IPS-11a (cell line): ENCODE results near the gene UNC5CL.
A peak's percentile ranks its signal among the peaks of the same experiment; 100 is the strongest.

Experiments
- H3K4me3 ChIP-seq: one replicate; pipeline ENCODE4 v1.5.1; 2013; ENCODE audit warnings: low read depth, low read length, control low read depth

The UNC5CL gene, protein sequence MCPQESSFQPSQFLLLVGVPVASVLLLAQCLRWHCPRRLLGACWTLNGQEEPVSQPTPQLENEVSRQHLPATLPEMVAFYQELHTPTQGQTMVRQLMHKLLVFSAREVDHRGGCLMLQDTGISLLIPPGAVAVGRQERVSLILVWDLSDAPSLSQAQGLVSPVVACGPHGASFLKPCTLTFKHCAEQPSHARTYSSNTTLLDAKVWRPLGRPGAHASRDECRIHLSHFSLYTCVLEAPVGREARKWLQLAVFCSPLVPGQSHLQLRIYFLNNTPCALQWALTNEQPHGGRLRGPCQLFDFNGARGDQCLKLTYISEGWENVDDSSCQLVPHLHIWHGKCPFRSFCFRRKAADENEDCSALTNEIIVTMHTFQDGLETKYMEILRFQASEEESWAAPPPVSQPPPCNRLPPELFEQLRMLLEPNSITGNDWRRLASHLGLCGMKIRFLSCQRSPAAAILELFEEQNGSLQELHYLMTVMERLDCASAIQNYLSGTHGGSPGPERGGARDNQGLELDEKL

DNA sequence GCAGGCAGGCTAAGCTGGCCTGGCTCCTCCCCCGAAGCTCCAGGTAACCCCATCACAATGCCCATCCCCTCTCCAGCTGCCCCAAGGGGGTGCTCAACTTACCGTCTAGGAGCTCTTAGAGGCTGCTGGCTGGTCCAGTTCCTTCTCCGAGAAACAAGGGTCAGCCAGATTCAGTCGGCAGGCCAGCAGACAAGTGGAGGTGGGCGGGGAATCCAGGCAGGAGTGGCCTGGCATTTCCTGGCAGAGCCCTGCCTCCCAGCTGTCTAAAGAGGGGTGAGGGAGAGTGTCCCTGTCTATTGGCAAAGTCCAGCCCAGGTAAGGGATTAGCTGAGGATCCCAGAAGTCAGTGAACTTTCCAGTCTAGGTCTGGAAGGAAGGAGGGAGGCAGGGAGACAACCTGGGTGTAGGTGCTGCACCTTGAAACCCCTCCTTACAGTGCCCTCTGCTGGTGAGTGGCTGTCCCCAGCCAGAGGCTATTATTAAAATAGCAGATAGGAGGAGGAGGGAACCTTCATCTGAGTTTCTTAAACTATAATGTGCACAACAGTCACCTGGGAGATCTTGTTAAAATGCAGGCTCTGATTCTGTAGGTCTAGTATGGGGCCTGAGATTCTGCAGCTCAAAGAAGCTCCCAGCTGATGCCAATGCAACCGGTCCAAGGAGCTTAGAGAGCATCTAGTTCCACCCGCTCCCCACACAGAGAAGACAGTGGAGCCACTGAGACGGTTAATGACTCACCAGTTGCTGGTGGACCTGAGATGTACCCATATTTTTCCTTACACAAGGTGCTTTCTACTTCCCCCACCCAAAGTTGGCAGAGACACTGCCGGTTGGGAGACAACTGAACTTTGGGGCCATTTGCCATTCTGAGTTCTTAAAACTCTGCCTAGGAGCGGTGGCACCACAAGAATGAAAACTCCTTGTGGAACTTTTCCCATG lies at the start of gene UNC5CL:
Gene UNC5CL, minus strand, starts transcription at position 162 of the 939 bp plus-strand sequence. CDS start 4,147 bp downstream, outside the sequence.
- no peak within 1 kb of the TSS for H3K4me3 ChIP-seq

DNA sequence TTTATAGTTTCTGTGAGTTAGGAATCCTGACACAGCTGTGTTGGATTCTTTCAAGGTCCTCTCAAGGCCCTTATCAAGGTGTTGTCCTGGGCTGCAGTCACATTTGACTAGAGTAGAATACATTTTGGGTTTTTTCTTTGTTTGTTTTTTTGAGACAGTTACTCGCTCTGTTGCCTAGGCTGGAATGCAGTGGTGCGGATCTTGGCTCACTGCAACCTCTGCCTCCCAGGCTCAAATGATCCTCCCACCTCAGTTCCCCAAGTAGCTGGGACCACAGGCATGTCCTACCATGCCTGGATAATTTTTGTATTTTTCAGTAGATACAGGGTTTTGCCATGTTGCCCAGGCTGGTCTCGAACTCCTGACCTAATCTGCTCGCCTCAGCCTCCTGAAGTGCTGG lies 49.4 kb upstream of the UNC5CL start:
- no peak overlapping the region for H3K4me3 ChIP-seq

DNA sequence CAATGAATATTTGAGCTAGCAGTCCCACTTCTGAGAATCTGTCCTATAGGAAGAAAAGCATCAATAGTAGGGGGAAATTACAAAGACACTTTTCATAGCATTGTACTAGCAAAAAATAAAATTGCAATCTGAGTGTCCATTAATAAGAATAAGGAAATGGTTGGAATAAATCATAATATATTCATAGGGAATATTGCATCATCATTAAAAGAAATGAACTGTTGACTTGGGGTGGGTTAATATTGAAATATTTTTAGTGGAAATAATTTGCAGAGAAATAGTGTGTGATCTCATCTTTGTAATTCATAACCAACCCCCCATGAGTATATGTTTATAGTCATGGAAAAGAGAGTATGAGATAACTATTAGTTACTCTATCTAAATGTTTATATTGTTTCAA lies 46.2 kb upstream of the UNC5CL start:
- H3K4me3 ChIP-seq: no peak overlapping the region

DNA sequence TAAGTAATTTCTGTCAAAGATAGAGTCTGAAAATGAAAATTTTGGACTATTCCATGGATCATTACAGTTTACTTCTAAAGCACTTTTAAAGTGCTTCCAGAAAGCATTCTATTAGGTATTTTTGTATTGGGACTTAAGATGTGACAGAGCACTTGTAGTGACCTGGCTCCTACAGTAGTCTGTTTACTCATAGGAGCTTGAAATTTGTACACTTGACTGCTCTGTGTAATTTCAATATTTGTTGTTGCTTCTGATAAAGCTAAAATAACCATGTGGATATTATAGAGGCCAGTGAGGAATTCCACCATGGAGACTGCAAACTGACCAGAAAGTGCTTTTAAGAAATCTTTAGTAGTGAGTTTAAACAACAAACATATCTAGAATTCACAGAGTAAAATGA lies 44.1 kb upstream of the UNC5CL start:
- H3K4me3 ChIP-seq: no peak overlapping the region

DNA sequence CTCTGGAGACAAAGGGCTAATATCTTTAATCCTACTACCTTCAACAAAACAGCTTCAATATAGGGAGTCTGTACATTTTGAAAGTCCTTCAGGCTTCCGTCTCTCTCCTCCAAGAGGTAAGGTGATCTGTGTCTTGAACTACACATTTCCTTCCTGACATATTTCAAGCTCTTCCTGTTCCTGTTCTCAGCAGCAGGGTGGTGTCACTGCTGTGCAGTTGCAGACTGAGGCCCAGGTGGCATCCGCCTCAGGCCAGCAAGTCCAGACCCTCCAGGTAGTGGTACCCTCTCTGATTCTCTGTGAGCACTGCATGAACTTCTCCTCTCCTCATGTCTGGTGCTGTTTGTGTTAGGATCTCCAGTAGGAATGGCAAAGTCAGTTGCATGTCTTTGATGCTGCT lies 41.6 kb upstream of the UNC5CL start:
- no peak overlapping the region for H3K4me3 ChIP-seq

DNA sequence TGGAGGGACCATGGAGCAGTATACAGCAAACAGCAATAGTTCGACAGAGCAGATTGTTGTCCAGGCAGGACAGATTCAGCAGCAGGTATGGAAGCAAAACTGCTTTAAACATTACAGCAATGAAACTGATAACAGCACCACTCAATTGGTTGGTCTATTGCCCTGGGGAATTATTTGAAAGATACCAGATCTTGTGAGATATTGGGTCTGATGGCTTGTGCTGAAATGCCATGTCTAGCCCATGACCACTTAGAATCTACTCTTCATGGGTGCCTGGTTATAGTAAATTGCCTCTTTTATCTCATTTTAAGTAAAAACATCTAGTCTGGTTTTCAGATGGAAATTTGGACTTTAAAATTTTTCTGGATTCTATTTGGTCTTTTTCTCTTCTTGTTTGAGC lies 40.1 kb upstream of the UNC5CL start:
- no peak overlapping the region for H3K4me3 ChIP-seq

DNA sequence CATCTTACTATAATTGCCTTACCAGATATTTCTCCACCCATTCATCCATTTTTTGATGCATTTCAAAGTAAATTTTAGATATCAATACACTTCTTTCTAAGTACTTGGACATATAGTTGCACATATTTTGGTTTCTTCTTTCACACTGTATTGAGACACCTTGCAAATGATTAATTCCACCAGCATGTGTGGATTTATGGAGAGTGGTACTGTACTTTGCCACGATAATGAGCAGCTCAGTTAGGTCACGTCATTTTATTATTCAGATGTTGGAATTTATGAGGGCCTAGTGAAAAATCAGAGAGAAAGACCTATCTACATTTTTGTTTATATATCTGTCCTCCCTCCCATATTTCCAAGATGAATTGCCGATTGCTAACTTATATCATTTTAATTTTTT lies 39.1 kb upstream of the UNC5CL start:
- no peak overlapping the region for H3K4me3 ChIP-seq

DNA sequence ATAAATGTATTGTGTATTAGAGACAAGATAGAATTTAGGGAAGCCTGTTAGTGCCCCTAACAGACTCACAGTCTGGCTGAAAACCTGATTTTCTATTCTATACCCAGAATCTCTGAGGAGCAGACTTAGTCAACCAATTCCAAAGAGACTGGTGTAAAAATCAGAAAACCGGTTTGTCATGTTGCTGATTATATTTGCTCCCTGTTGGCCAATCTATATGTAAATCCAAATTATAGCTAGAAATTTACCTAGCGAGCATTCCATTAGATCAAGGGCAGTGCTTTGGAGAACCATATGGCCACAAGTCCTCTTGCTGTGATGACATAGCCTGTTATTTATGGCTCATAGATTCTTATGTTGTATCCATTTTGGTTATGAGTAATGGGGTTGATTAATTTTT lies 38.5 kb upstream of the UNC5CL start:
- no peak overlapping the region for H3K4me3 ChIP-seq

DNA sequence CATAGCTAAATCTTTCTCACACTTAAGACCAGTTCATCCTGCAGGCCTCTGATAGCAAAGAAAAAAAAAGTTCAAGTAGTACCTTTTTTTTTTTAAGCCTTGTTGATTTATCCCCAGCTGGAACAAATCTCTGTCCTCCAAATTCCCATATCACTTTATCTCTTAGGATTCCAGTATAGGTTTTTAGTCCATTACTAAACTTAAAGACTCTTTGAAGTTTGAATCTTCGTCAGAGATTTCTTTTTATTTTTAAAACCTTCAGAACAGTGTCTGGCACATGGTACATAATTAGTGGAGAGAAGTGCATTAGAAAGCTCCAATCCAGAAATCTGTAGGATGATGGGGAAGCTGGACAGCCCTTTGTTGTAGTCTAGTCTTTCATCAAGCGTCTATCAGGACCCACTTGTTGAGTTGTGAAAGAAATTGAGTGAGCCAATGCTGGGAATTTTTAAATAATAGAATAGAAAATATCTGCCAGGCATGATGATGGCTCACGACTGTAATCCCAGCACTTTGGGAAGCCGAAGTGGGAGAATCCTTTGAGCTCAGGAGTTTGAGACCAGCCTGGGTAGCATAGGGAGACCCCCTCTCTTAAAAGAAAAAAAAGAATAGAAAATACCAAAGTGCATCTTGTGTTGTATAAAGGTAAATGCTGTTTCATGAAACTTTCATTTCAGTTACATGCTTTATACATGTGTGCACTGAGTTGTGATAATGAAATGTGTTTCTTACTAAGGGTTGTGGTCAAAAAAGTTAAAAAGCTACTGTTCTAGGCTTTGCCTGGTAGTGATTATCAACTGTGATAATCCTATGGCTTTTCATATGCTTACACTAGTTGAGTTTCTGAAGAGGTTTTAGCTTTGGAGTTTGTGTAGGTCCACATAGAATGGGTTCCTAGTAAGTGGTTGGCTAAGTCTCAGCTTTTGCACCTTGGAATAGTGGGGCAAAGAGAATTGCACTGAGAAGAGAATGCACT lies 36.9 kb upstream of the UNC5CL start:
- no peak overlapping the region for H3K4me3 ChIP-seq

DNA sequence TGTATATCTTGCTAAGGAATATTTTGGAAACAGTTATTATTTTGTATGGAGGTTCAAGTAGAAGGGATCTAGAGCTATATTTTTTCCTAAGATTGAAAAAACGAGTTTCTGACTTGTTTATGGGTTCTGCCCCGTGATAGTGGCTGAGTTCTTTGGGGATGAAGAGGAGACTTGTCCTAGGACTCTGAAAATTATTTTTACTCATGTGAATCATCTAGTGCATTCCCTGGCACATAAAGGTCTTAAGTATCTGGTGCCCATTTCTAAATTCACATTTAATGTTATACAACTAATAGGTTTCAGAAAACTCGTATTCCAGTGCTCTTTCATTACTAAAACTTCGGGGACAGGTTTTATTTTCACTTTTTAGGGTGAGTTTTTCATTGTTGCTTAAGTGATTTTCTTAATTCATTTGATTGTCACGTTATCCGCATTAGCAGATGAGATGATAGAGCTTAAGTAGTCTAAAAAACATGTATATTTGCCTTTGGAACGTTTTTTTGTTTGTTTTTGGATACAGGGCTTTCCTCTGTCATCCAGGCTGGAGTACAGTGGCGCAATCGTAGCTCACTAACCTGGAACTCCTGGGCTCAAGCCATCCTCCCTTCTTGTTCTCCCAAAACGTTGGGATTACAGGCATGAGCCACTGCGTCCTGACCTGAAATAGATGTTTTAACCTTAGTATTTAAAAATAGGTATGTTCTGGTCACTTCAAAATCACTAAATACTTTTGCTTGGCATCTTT lies 35.8 kb upstream of the UNC5CL start:
- no peak overlapping the region for H3K4me3 ChIP-seq

DNA sequence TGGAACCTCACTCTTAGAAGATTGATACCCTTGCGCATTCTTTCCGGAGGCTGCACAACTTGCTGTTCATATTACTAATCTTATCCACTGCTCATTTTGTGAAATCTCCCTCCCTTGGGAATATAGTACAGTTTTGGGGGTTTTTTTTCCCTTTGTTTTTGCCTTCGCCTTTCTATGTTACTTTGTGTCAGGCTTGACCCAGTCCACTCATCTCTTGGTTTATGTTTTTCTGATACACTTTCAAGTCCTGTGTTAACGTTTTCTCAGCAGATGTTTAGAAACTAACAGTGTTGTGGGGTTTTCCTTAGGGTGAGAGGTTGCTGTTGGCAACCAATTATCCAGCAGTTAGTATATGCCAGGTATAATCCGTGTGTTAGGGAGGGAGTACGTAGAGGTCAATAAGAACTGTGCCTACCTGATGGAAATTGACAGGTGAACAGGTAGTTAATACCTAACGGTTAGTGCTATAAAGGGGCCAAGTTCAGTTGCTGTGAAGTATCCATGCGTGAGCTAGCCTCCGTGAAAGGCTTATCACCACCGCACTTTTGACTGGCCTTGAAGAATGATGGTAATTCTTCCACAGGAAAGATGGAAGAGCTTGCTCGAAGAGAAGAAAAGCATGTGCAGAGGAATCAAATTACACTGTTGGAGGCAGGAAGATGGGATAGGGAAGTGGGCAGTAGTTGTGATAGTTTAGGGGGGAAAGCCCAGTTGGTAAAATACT lies 35.1 kb upstream of the UNC5CL start:
- H3K4me3 ChIP-seq: peak overlapping the region; percentile 90

DNA sequence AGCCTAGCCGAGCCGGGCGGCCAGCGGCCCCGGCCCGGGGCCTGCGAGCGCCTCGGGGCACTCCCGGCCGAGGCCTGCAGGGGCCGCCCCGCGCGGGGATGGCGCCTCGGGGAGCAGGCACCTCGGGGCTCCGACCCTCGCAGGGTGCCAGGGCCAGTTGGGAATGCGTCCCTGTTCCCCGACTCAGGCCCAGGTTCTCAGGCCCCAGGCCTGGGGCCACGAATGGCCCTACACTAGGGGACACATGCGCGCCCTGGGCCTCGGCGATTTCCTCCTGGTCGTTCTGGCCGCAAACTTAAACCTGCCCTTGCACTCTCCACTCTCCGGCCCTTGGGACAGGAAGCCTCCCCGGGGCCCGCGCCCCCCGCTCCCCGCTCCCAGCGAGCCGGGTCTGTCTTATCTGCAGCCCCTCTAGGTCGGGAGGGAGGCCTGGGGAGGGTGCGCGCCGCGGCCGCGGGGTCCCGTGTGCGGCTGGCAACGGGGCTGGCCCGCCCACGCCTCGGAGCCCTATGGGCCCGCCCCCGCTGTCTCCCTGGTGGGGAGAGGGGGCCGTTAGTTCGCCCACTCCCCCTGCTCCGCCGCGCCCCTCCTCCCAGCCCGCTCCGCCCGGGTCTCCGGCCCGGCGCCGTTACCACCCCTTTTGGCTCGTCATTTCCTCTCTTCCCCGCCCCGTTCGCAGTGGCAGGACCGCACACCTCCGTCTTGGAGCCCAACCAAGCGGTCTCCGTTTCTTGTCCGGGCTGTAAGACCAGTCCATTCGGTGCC lies 34.4 kb upstream of the UNC5CL start:
- H3K4me3 ChIP-seq: peak overlapping the region; percentile 90

DNA sequence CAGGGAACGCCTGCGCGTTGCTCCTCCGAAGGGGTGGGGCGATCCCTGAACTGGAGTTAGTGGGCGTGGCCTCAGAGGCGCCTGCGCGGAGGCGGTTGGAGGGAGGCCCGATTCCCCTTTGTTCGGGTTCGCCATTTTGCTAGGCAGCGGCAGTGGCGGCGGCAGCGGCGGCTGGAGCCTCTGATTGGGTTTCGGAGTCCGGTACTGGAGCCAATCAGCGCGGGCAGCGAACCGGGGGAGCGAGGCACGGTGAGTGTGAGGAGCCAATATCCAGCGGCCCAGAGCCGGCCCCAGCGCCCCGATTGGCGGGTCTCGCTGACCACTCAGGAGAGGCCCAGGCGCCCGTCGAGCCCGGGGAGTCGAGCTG lies 33.8 kb upstream of the UNC5CL start, which contains the start of gene NFYA:
Gene NFYA, plus strand, starts transcription at position 139 of the 367 bp plus-strand sequence. CDS start 6,116 bp downstream, outside the sequence.
- H3K4me3 ChIP-seq: peak within 1 kb of the TSS; percentile 90

DNA sequence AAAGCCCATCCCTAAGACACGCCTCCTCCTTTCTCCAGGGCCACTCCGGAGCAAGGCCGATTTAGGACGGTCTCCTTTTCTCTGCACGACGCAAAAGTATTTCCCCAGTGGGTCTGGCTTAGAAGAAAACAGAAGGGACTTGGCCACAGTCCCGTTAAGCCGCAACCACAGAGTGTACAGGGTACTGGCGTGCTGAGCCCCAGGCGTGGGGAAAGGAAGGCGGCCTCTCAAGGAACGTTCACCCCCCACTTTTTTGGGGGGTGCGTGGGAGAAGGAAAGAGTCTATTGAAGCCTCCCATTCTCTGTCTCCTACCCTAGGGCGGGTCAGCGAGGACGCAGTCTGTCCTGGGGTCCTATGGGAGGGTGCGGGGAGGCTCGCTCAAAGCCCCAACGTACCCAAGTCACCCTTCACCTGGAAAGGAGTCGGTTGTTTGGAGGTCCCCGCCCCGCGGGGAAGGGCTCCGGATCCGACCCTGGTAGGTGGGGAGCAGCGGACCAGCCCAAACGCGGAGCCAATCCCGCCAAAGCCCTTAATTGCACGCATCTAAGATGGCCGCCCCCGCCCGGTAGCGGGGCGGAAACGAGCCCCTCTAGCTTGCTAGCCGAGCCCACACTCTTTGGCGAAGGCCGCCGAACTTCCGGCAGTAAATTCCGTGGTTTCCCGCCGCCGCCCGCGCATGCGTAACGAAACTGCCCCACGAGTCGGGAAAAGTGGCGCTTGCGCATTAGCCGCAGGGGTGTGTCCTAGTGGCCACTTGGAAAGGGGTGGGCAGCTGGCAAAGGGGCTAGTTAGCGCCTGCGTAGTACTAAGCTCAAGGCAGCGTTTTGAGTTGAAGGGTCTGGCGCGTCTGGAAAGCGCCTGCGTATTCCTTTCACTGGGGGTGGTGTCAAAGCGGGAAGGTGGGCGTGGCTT lies 33.2 kb upstream of the UNC5CL start, which contains the start of gene OARD1:
Gene OARD1, minus strand, starts transcription at position 434 of the 913 bp plus-strand sequence. CDS start 722 bp downstream, outside the sequence.
- H3K4me3 ChIP-seq: peak within 1 kb of the TSS; percentile 90

DNA sequence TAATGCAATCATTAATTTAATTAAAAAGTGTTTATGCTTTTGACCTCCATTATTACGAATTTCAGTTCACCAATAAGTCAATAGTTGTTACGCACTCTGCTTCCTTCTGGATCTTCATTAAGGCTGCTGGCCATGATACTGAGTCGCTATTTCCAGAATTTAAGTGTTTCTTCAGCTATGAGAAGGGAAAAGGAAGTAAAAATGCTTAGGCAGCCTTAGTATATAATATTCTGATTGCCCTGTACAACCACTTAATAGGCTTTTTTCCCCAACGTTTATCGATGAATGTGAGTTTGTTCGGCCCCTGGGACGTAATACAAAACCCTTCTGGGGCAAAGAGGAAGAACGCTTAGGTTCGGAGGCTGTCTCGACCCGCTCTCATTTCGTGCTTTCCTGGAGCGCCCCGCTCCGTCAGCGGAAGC lies 32.5 kb upstream of the UNC5CL start:
- H3K4me3 ChIP-seq: peak overlapping the region; percentile 89

DNA sequence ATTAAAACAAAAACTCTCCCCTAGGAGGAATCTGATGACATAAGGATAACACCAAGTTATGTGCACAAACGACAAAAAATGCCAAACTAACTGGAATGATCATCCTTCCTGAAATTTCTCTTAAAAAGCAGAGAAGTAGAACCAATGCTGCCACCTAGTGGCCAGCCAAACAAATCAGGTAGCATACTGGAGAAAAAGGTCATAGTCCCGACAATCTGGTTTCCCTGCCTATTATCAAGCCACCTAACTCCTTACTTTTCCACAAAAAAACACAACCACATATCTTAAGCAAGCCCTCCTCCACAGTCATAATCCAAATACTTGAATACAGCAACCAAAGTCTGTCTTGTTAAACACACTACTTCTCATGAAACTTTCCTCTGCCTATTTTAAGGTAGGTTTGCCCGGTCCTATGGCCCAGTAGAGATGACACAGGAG lies 27.9 kb upstream of the UNC5CL start:
- H3K4me3 ChIP-seq: no peak overlapping the region

DNA sequence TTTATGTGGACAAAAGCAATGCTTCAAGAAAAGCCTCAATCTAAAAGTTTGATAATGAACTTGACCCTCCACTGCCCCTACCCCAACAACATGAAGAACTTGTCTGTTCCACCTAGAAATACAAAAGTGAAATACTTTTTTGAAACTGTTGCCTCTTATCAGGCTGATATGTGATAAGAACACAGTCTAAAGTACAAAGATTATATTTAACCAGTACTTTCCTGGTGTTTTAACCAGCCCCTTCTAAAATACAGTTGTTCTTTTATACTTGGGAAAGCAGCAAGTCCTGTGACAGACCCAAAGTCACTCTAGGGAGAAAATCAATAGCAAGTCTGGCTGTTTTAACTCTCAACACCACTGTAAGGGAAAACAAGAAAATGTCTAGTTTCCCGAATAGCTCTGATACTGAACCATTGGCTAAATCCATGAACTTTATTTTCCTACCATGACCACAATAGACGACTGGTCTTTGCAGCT lies 26.6 kb upstream of the UNC5CL start:
- H3K4me3 ChIP-seq: no peak overlapping the region
